ENCODE data around the gene ALDH1A1. TPM values are rescaled to one million over a fixed set of nuclear protein-coding genes. Genes with fewer than 3 reads are reported as not detected.
A peak's percentile ranks its signal among the peaks of the same experiment; 100 is the strongest.

Gene ALDH1A1
- total RNA-seq, 2 donors from 2014 or later, result 16.8 to 427 TPM

GRCh38 chr9:72898784-72899733 is 53.8 kb downstream of the ALDH1A1 start:
- intact Hi-C loops (cut with DNase I), result no loop called here
- no peaks in the 10 kb centered on the region for H3K9me3 ChIP-seq
- no peak for DNase-seq (ENCODE audit: low spot score)
- WGBS, result 27% methylated on average over 4 of the region's 4 CpGs
- H3K27ac ChIP-seq, result no peak overlapping the region
- H3K27me3 ChIP-seq (replicated peaks; ENCODE audit: insufficient read depth), result peaks cover 2% of the 10 kb centered on the region
- TF ChIP-seq POLR2A (IDR thresholded peaks at IDR 0.05) (no peak), POLR2AphosphoS5 (IDR thresholded peaks at IDR 0.05) (peak; percentile 65)
- H3K4me1 ChIP-seq (replicated peaks), result no peaks in the 10 kb centered on the region
- no peaks in the 10 kb centered on the region for H3K36me3 ChIP-seq
- no peak overlapping the region for H3K4me3 ChIP-seq

DNA sequence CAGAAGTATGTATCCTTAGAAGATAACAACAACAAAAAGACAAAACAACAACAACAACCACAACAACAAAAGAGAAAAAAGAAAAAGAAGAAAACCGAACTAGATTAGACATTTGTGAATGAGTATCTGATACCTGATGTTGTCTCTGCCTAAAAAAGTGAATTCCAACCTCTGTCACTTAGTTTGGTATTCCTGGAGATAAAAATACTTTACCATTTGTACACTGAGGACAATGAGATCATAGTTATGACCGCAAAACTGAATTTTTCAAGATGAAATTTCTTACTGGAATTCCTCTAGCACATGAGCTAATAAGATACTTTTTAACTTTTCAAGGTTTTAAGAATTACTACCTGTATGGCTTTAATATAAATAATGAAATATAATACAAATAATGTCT is 54.5 kb downstream of the ALDH1A1 start:
- Histone ChIP-seq H3K4me1 (replicated peaks) (no peaks in the 10 kb centered on the region), H3K9me3 (no peaks in the 10 kb centered on the region), H3K36me3 (no peaks in the 10 kb centered on the region), H3K4me3 (no peak overlapping the region), H3K27ac (no peak overlapping the region), H3K27me3 (replicated peaks; ENCODE audit: insufficient read depth) (peaks cover 2% of the 10 kb centered on the region)
- TF ChIP-seq, protein P1, sequence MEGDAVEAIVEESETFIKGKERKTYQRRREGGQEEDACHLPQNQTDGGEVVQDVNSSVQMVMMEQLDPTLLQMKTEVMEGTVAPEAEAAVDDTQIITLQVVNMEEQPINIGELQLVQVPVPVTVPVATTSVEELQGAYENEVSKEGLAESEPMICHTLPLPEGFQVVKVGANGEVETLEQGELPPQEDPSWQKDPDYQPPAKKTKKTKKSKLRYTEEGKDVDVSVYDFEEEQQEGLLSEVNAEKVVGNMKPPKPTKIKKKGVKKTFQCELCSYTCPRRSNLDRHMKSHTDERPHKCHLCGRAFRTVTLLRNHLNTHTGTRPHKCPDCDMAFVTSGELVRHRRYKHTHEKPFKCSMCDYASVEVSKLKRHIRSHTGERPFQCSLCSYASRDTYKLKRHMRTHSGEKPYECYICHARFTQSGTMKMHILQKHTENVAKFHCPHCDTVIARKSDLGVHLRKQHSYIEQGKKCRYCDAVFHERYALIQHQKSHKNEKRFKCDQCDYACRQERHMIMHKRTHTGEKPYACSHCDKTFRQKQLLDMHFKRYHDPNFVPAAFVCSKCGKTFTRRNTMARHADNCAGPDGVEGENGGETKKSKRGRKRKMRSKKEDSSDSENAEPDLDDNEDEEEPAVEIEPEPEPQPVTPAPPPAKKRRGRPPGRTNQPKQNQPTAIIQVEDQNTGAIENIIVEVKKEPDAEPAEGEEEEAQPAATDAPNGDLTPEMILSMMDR (IDR thresholded peaks at IDR 0.05), result no peak
- TF ChIP-seq POLR2AphosphoS5 (IDR thresholded peaks at IDR 0.05), result no peak
- TF ChIP-seq POLR2A (IDR thresholded peaks at IDR 0.05), result no peak
- intact Hi-C loops (cut with DNase I), result no loop called here
- DNase-seq (ENCODE audit: low spot score), result no peak
- WGBS, result 67% methylated on average over 2 of the region's 2 CpGs

DNA sequence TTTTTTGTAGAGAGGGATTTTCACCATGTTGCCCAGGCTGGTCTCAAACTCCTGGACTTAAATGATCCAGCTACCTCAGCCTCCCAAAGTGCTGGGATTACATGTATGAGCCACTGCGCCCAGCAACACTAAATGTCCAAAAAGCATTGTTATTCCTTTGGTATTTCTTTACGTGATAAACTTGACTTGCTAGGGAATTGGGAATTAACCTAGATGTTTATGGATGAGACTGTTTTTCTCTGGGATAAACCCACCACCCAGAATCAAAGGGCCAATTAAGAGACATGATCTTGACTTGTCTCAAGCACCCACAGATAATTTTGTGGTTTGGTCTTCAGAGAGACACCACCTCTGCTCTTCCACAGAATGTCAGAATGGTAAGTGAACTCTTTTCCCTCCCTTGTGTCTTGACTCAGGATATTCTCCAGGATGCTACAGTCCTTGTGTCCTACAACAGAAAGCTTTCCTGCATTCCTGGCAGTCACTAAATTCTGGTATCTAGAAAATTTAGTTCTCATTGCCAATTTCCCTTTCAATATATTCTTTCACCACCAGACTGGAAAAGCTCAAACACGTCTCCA is 55.7 kb downstream of the ALDH1A1 start:
- no peaks in the 10 kb centered on the region for H3K9me3 ChIP-seq
- TF ChIP-seq, protein P1 (IDR thresholded peaks at IDR 0.05), result no peak
- TF ChIP-seq POLR2A (IDR thresholded peaks at IDR 0.05), result no peak
- no peak for TF ChIP-seq POLR2AphosphoS5 (IDR thresholded peaks at IDR 0.05)
- intact Hi-C loops (cut with DNase I), result no loop called here
- H3K36me3 ChIP-seq, result no peaks in the 10 kb centered on the region
- 79% methylated on average over 3 of the region's 3 CpGs for WGBS
- no peak for DNase-seq (ENCODE audit: low spot score)
- H3K4me1 ChIP-seq (replicated peaks), result no peaks in the 10 kb centered on the region
- H3K27ac ChIP-seq, result no peak overlapping the region
- no peaks in the 10 kb centered on the region for H3K27me3 ChIP-seq (replicated peaks; ENCODE audit: insufficient read depth)
- no peak overlapping the region for H3K4me3 ChIP-seq

GRCh38 chr9:72896439-72896838 is 56.4 kb downstream of the ALDH1A1 start:
- DNase-seq (ENCODE audit: low spot score), result no peak
- Histone ChIP-seq H3K4me3 (no peak overlapping the region), H3K36me3 (no peaks in the 10 kb centered on the region), H3K27ac (no peak overlapping the region), H3K4me1 (replicated peaks) (no peaks in the 10 kb centered on the region), H3K9me3 (no peaks in the 10 kb centered on the region), H3K27me3 (replicated peaks; ENCODE audit: insufficient read depth) (no peaks in the 10 kb centered on the region)
- intact Hi-C loops (cut with DNase I), result no loop called here
- TF ChIP-seq POLR2AphosphoS5 (IDR thresholded peaks at IDR 0.05) (no peak), POLR2A (IDR thresholded peaks at IDR 0.05) (no peak)
- TF ChIP-seq, protein P1 (IDR thresholded peaks at IDR 0.05), result no peak
- 90% methylated on average over 1 of the region's 1 CpG for WGBS

DNA sequence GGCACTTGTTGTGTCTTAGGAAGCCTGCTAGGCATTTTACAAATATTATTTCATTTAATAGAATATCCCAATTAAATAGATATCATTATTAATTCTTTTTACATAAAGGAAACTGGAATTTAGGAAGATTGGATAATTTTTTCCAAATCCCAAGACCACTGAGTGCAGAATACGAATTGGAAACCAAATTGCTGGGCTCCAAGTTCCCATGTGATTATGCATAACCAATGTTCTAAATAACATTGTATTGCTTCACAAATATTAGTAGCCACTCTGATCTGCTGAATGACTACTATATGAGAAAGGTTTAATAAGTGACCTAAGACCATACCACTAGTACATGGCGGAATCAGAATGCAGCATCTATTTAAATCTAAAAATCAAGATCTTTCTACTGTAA is 57.7 kb downstream of the ALDH1A1 start:
- Histone ChIP-seq H3K36me3 (no peaks in the 10 kb centered on the region), H3K27me3 (replicated peaks; ENCODE audit: insufficient read depth) (no peaks in the 10 kb centered on the region), H3K4me1 (replicated peaks) (no peaks in the 10 kb centered on the region), H3K27ac (no peak overlapping the region), H3K9me3 (no peaks in the 10 kb centered on the region), H3K4me3 (no peak overlapping the region)
- DNase-seq (ENCODE audit: low spot score), result no peak
- TF ChIP-seq POLR2A (IDR thresholded peaks at IDR 0.05) (no peak), POLR2AphosphoS5 (IDR thresholded peaks at IDR 0.05) (no peak)
- TF ChIP-seq, protein P1 (IDR thresholded peaks at IDR 0.05), result no peak
- intact Hi-C loops (cut with DNase I), result no loop called here
- 96% methylated on average over 2 of the region's 2 CpGs for WGBS

All from prostate gland (tissue), 2 donors.